Hepatocyte (in vitro differentiated cells): ENCODE measurements around the gene STK26.

Experiments used
- EZH2 ChIP-seq: fragments of 200-600 bp; sonication (generic); IDR thresholded peaks from 2 replicates; pipeline ENCODE4 v1.6.1; 2016; ENCODE audit warnings: antibody characterized with exemption, mild to moderate bottlenecking, borderline replicate concordance
- EZH2phosphoT487 ChIP-seq: fragments of 200-600 bp; sonication (generic); IDR thresholded peaks from one replicate; pipeline ENCODE4 v1.6.1; 2018; ENCODE audit warnings: antibody characterized with exemption, mild to moderate bottlenecking, low read depth, moderate library complexity; ENCODE audit not compliant: unreplicated experiment, severe bottlenecking
- TF ChIP-seq, protein P1 (sequence below): fragments of 200-600 bp; sonication (generic); IDR thresholded peaks from 2 replicates; pipeline ENCODE4 v1.5.1; 2016; ENCODE audit warnings: antibody characterized with exemption, mild to moderate bottlenecking; ENCODE audit not compliant: poor library complexity

- TF ChIP-seq, protein P1, sequence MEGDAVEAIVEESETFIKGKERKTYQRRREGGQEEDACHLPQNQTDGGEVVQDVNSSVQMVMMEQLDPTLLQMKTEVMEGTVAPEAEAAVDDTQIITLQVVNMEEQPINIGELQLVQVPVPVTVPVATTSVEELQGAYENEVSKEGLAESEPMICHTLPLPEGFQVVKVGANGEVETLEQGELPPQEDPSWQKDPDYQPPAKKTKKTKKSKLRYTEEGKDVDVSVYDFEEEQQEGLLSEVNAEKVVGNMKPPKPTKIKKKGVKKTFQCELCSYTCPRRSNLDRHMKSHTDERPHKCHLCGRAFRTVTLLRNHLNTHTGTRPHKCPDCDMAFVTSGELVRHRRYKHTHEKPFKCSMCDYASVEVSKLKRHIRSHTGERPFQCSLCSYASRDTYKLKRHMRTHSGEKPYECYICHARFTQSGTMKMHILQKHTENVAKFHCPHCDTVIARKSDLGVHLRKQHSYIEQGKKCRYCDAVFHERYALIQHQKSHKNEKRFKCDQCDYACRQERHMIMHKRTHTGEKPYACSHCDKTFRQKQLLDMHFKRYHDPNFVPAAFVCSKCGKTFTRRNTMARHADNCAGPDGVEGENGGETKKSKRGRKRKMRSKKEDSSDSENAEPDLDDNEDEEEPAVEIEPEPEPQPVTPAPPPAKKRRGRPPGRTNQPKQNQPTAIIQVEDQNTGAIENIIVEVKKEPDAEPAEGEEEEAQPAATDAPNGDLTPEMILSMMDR, result no peak
- TF ChIP-seq EZH2 (no peak), EZH2phosphoT487 (no peak)
Measured at GRCh38 chrX:132030264-132030663, 7.2 kb downstream of the STK26 start.
